ENCODE measurements around the gene MED26.

Gene MED26

DNA sequence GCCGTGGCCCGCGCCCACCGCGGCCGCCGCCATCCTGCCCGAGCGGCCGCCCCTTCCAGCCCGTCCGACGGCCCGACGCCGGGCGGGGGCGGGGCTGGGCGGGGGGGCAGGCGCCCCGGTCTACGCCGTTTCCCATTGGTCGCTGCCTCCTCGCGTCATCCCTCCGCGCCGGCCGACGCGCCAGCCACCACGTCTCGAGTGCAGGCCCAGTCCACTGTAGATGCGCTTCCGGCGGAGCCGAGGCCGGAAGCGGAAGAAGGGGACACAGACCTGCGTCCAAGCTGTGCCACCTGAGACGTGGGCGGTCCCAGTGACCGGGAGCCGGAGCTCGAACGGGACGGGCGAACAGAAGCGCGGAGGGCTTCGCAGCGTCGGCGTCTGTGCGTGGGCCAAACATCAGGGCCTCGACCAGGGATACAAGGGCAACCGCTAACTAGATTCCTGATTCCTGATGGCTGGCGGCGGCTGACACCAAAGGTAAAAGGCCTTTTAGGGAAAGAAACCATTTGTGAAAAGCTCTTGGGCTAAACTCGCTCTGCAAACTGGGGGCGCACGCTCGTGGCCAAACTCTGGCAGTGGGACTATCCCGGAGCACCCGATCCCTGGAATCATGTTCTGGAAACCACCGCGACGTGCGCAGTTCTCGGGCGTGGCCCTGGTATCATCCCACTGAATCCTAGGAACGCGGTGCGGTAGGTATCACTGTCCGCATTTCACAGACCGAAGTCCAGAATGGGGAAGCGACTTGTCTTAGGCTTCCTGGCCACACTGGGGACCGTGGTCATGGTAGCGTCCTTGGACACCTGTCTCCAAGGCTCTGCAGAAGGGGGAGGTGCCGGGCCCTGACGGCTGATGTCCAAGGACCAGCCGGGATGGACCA is 55.4 kb downstream of the MED26 start, which contains the start of gene SLC35E1:
TSS of gene SLC35E1 (minus strand) at position 84 of the 880 bp plus-strand sequence. CDS start at position 33, 51 bp downstream.
- TF ChIP-seq GATA3 (IDR thresholded peaks at IDR 0.05; ENCODE audit: low read depth, low read length) (no peak), GATA2 (IDR thresholded peaks at IDR 0.05; ENCODE audit: low read depth, low read length) (no peak)

- TF ChIP-seq GATA3 (IDR thresholded peaks at IDR 0.05; ENCODE audit: low read depth, low read length) (no peak), GATA2 (IDR thresholded peaks at IDR 0.05; ENCODE audit: low read depth, low read length) (no peak)
These were observed 56.1 kb downstream of the MED26 start for GRCh38 chr19:16571822-16572331.

GRCh38 chr19:16571283-16571682 is 56.7 kb downstream of the MED26 start:
- TF ChIP-seq GATA3 (IDR thresholded peaks at IDR 0.05; ENCODE audit: low read depth, low read length) (no peak), GATA2 (IDR thresholded peaks at IDR 0.05; ENCODE audit: low read depth, low read length) (no peak)

- TF ChIP-seq GATA3 (IDR thresholded peaks at IDR 0.05; ENCODE audit: low read depth, low read length) (no peak), GATA2 (IDR thresholded peaks at IDR 0.05; ENCODE audit: low read depth, low read length) (no peak)
These were observed 58.2 kb downstream of the MED26 start for GRCh38 chr19:16569609-16570320.

DNA sequence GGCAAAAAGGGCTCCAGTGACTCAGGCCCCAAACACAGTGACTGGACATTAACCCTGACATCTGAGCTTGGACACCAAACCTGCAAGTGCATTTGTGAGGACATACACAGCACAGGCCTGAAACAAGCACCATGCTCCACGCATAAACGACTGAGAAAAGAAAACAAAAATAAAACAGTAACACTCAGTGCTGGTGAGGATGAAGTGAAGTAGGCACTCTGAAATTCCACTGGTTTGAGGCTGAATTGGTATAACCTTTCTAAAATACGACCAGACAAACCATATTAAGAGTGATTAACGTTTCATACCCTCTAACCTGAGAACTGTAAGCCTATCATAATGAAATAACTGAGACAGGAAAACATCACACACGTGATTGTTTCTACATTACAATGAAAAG is 61.3 kb downstream of the MED26 start:
- TF ChIP-seq GATA2 (IDR thresholded peaks at IDR 0.05; ENCODE audit: low read depth, low read length) (no peak), GATA3 (IDR thresholded peaks at IDR 0.05; ENCODE audit: low read depth, low read length) (no peak)

DNA sequence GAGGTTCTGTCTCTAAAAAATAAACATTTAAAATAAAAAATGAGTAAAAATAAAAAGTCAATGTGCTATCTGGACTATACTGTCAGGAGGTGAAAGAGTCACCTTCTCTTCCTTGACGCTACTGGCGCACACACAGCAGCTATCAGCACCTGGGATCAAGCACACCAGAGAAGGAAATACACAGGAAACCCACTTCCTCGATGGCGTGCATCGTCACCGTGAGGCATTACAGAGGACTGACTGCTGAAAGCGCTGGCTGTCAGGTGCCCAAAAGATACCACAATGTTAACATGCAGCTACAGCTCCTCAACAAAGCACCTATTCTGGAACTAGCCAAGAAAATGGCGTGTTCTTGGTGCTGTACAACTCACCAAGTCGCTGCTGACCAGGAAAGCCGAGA is 61.8 kb downstream of the MED26 start:
- TF ChIP-seq GATA2 (IDR thresholded peaks at IDR 0.05; ENCODE audit: low read depth, low read length) (no peak), GATA3 (IDR thresholded peaks at IDR 0.05; ENCODE audit: low read depth, low read length) (no peak)

GRCh38 chr19:16564842-16565241 is 63.2 kb downstream of the MED26 start:
- no peak for TF ChIP-seq GATA3 (IDR thresholded peaks at IDR 0.05; ENCODE audit: low read depth, low read length)
- no peak for TF ChIP-seq GATA2 (IDR thresholded peaks at IDR 0.05; ENCODE audit: low read depth, low read length)

- no peak for TF ChIP-seq GATA2 (IDR thresholded peaks at IDR 0.05; ENCODE audit: low read depth, low read length)
- TF ChIP-seq GATA3 (IDR thresholded peaks at IDR 0.05; ENCODE audit: low read depth, low read length), result no peak
These were observed 65.4 kb downstream of the MED26 start for GRCh38 chr19:16562608-16563025.

- TF ChIP-seq GATA3 (IDR thresholded peaks at IDR 0.05; ENCODE audit: low read depth, low read length) (no peak), GATA2 (IDR thresholded peaks at IDR 0.05; ENCODE audit: low read depth, low read length) (no peak)
These were observed 66.6 kb downstream of the MED26 start for GRCh38 chr19:16561382-16561781.

DNA sequence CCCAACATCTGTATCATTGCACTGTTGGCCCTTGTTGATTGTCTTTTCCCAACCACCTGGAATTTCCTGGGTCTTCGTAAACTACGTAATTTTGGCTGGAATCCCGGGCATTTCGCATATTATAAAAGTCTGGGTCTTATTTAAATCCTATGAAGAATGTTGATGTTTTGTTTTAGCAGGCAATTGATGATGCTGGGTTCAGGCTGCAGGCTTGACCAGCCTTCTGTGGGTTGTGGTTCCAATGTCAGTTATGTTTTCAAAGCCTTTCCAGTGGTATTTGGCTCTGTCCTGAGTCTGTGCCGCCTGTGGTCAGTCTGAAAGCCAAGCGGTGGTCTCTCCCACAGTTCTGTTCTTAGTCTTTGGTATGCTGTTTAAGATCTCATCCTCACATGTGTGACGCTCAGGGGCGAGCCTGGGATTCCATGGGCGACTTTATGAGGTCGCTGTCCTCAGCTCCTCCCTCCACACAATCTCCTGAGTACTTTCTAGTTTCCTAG is 68.2 kb downstream of the MED26 start:
- TF ChIP-seq GATA2 (IDR thresholded peaks at IDR 0.05; ENCODE audit: low read depth, low read length), result no peak
- TF ChIP-seq GATA3 (IDR thresholded peaks at IDR 0.05; ENCODE audit: low read depth, low read length), result no peak

DNA sequence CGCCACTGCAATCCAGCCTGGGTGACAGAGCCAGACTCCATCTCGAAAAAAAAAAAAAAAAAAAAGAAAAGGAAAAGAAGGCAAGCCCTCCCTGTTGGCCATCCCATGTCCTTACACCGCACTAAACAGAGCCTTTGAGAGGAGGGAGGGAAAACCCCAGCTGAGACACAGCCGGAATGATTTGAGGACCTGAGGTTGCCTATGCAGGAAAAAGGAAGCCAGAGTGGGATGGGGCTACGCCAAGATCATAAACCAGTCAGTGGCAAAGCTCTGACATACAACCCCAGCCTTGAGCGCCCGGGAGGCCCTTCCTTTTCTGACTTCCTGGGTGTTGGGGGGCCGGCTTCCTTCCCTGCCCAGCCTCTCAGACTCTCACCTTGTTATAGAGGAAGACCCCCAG is 73.2 kb downstream of the MED26 start:
- TF ChIP-seq GATA3 (IDR thresholded peaks at IDR 0.05; ENCODE audit: low read depth, low read length), result no peak
- no peak for TF ChIP-seq GATA2 (IDR thresholded peaks at IDR 0.05; ENCODE audit: low read depth, low read length)

- TF ChIP-seq GATA3 (IDR thresholded peaks at IDR 0.05; ENCODE audit: low read depth, low read length) (no peak), GATA2 (IDR thresholded peaks at IDR 0.05; ENCODE audit: low read depth, low read length) (no peak)
These were observed 79.0 kb downstream of the MED26 start for GRCh38 chr19:16548956-16549355.

DNA sequence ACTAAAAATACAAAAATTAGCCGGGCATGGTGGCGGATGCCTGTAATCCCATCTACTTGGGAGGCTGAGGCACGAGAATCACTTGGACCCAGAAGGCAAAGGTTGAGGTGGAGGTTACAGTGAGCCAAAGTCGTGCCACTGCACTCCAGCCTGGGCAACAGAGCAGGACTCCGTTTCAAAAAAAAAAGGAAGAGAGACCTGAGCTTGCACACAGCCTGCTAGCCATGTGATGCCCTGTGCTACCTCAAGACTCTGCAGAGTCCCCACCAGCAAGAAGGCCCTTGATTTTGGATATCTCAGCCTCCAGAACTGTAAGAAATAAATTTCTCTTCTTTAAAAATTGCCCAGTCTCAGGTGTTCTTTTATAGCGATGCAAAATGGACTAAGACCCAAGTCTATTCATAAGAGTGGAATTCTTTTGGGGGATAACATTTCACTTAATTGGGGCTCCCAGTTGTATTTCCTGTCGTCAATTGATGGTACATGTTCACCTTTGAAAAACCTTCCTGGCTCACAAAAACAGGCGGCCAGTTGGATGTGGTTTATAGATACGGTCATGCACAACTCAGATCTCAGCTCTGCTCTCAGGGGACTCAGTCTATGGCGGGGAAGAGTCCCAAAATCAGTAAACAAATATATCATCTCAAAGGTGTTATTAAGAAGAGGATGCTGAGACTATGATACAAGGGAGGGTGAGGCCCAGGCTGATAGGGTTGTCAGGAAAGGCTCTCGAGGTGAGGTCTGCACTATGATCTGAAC is 83.4 kb downstream of the MED26 start:
- TF ChIP-seq GATA2 (IDR thresholded peaks at IDR 0.05; ENCODE audit: low read depth, low read length) (no peak), GATA3 (IDR thresholded peaks at IDR 0.05; ENCODE audit: low read depth, low read length) (no peak)

All from SH-SY5Y (cell line).